IPS DF 6.9 (cell line): ENCODE measurements around the gene CEACAM21.

Source experiments
- DNase-seq: peaks from one replicate; pipeline ENCODE4 v3.0.0-alpha.2; 2013; ENCODE audit warnings: low read depth, low spot score
- H3K27ac ChIP-seq: one replicate; pipeline ENCODE4 v1.5.1; 2013; ENCODE audit warnings: low read length, control low read depth
- H3K27me3 ChIP-seq: 2 replicates; pipeline ENCODE4 v1.6.1; 2013; ENCODE audit warnings: mild to moderate bottlenecking, low read length; ENCODE audit not compliant: control insufficient read depth, insufficient read depth
- H3K36me3 ChIP-seq: 2 replicates; pipeline ENCODE4 v1.6.1; 2013; ENCODE audit warnings: low read length; ENCODE audit not compliant: control insufficient read depth, insufficient read depth
- H3K4me1 ChIP-seq: 2 replicates; pipeline ENCODE4 v1.6.1; 2013; ENCODE audit warnings: low read length; ENCODE audit not compliant: control insufficient read depth, insufficient read depth
- H3K4me3 ChIP-seq: 2 replicates; pipeline ENCODE4 v1.5.1; 2013; ENCODE audit warnings: mild to moderate bottlenecking, low read length
- H3K9me3 ChIP-seq: 2 replicates; pipeline ENCODE4 v1.6.1; 2013; ENCODE audit warnings: low read length, inconsistent platforms; ENCODE audit not compliant: control insufficient read depth, insufficient read depth
- WGBS: extraction: QIAGEN DNeasy Blood & Tissue Kit; methylation state at CpG from one replicate; pipeline ENCODE4 v1.1.7; 2013; ENCODE audit warnings: mixed read lengths, missing lambda C conversion rate; ENCODE audit not compliant: insufficient read length, insufficient coverage; 5-methylcytosine and 5-hydroxymethylcytosine counted together

The CEACAM21 gene

DNA sequence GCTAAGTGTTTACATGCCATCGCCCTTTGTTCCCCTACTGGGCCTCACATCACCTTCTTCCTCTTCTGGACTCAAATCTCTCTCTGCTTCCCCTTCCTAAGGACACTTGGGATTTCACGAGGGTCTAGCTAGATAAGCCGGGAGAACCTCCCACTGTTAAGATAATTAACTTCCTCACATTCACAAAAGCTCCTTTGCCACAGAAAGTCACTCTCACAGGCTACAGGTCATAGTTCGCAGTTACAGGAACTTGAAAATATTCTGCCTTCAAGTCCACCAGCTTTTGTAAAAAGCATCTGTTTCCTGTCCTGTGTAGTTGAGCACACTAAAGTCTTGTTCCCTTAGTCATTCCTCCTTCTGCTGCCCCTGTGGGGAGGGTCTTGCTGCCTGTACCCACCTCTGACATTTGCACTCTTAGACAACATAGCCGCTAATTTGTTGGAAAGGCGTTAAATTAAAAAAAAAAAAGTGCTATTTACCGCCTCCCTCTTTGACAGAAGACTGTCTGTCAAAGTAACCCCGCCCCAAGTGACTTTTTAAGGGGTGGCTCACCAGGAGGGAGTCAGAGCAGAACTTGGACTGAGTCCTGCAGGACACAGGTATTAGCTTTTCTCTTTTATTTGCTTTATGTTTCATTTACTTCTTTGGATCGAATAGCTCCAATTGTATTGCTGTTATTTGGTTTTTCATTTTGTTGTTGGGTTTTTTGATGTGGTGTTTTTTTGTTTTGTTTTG lies 26.8 kb upstream of the CEACAM21 start:
- H3K27me3 ChIP-seq: no peaks in the 10 kb centered on the region
- 0 out of 2 replicates have a peak, but pooled peaks cover 3% of the 10 kb centered on the region for H3K4me1 ChIP-seq
- no peaks in the 10 kb centered on the region for H3K9me3 ChIP-seq
- no peak overlapping the region for H3K4me3 ChIP-seq
- no peak for DNase-seq
- no CpG with 5 or more reads among the region's 9 CpGs for WGBS
- no peak overlapping the region for H3K27ac ChIP-seq
- H3K36me3 ChIP-seq: no peaks in the 10 kb centered on the region

DNA sequence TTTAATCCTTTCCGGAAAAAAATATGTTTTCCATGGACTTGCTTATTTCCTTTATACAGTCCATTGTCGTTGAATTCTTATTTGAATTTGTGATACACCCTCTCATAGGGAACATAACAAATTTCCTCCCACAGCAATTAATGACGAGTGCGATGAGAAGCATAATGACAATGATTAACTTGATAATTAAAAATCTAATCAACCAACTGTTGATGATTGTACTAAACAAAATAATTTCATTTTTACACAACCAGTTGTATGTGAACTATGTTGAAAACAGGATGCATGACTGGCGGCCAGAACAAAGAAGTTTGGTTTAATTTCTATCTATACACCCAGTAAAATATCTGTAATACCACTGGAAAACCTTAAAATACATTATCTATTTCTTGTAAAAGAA lies 26.1 kb upstream of the CEACAM21 start:
- H3K4me3 ChIP-seq: no peak overlapping the region
- H3K27ac ChIP-seq: no peak overlapping the region
- H3K4me1 ChIP-seq: 0 out of 2 replicates have a peak, but pooled peaks cover 3% of the 10 kb centered on the region
- WGBS: 100% methylated on average over 1 of the region's 5 CpGs
- DNase-seq: no peak
- H3K9me3 ChIP-seq: no peaks in the 10 kb centered on the region
- H3K36me3 ChIP-seq: no peaks in the 10 kb centered on the region
- no peaks in the 10 kb centered on the region for H3K27me3 ChIP-seq

DNA sequence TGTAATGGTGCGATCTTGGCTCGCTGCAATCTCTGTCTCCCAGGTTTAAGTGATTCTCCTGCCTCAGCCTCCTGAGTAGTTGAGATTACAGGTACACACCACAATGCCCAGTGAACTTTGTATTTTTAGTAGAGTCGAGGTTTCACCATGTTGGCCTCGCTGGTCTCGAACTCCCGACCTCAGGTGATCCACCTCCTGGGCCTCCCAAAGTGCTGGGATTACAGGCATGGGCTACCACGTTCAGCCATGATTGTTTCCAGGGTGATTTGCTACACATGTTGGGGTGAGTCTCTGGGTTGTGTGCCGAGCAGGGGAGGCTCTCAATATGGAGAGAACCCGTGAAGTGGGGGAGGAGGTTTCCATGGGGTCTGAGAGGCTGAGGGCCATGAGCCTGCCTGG lies 24.8 kb upstream of the CEACAM21 start:
- H3K4me1 ChIP-seq: 0 out of 2 replicates have a peak, but pooled peaks cover 3% of the 10 kb centered on the region
- no peaks in the 10 kb centered on the region for H3K9me3 ChIP-seq
- no peaks in the 10 kb centered on the region for H3K27me3 ChIP-seq
- no peak for DNase-seq
- no peak overlapping the region for H3K27ac ChIP-seq
- WGBS: no CpG with 5 or more reads among the region's 9 CpGs
- H3K4me3 ChIP-seq: no peak overlapping the region
- no peaks in the 10 kb centered on the region for H3K36me3 ChIP-seq

DNA sequence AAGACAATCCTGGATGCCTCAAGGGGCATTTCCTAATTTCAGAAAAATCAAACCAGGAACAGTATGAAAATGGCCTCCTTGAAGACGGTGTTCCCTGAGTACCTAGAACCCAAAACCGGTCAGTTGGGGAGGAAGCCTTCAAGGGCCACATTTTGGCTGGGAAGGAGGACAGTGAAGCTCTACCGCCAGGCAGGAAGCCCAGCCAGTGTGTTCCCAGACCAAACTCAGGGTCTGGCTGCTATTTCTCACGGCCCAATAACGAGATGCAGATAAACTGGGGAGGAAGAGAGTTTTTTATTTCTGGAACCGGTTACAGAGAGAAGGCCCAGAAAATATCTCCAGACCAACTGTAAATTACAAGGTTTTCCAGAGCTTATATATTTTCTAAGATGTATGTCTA lies 24.3 kb upstream of the CEACAM21 start:
- no peak overlapping the region for H3K27ac ChIP-seq
- 0 out of 2 replicates have a peak, but pooled peaks cover 3% of the 10 kb centered on the region for H3K4me1 ChIP-seq
- no peak overlapping the region for H3K4me3 ChIP-seq

DNA sequence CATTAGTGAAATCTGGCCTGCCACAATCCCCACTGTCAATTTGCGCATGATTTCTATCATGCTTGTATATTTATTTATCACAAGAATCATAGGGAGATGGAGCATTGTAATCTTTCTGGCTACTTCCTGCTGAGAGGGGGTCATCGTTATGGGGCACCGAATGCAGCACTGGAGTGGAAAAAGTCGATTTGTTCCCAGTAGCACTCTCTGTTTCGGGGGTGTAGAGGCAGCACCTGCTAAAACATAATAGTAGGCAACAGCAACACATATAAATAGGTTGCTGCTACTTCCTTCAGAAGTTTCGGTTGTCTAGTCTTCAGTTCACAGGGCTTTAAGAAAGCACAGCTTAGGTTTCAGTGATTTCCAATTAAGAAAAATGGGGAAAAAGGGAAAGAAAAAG lies 23.4 kb upstream of the CEACAM21 start:
- H3K27ac ChIP-seq: no peak overlapping the region
- H3K4me1 ChIP-seq: 0 out of 2 replicates have a peak, but pooled peaks cover 3% of the 10 kb centered on the region
- no CpG with 5 or more reads among the region's 6 CpGs for WGBS
- H3K4me3 ChIP-seq: no peak overlapping the region
- no peaks in the 10 kb centered on the region for H3K27me3 ChIP-seq
- no peak for DNase-seq
- H3K36me3 ChIP-seq: no peaks in the 10 kb centered on the region
- H3K9me3 ChIP-seq: no peaks in the 10 kb centered on the region

More for the DNA sequence above, 24.3 kb upstream of the CEACAM21 start:
- no peak for DNase-seq
- H3K36me3 ChIP-seq: no peaks in the 10 kb centered on the region
- H3K27me3 ChIP-seq: no peaks in the 10 kb centered on the region
- WGBS: no CpG with 5 or more reads among the region's 6 CpGs
- H3K9me3 ChIP-seq: no peaks in the 10 kb centered on the region

DNA sequence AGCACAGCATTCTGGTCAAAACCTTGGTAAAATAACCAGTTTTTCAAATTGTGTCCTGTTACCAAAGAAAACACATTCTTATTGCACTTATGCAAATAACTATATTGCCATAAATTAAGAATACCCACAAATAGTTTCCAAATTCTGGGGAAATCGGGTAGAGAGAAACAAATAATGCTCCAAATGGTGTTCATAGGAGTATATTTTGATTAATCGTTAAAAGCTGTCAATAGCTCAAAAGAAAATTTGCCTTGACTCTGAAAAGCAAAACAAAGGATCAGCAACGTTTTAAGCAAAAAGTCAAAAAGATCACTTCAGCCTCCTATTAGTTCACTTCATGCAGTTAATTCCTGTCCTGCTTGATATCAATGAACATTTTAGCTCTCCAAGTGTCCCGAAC lies 22.2 kb upstream of the CEACAM21 start:
- no peaks in the 10 kb centered on the region for H3K27me3 ChIP-seq
- no peak overlapping the region for H3K27ac ChIP-seq
- H3K4me1 ChIP-seq: 0 out of 2 replicates have a peak, but pooled peaks cover 3% of the 10 kb centered on the region

DNA sequence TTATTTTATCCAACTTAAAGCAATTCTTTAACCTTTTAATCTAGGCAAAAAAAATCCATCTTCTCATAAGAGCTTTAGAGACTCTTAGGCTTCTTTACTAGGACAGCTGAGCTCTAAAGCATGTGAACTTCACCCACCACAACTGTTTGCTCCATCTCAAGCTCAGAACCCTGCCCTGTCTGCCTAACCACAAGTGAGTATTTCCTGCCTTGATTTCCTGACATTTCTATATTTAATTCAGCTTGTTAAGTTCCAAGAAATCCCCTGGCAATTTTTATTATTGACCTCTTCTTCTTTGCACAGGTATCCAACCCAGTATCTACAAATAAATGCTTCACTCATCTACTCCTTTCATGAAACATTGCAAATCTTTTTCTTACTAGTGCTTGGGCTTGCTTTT lies 21.1 kb upstream of the CEACAM21 start:
- no peak overlapping the region for H3K4me3 ChIP-seq
- H3K4me1 ChIP-seq: no peaks in the 10 kb centered on the region
- H3K9me3 ChIP-seq: no peaks in the 10 kb centered on the region
- no peaks in the 10 kb centered on the region for H3K27me3 ChIP-seq
- H3K27ac ChIP-seq: no peak overlapping the region
- no peaks in the 10 kb centered on the region for H3K36me3 ChIP-seq
- DNase-seq: no peak

More for the DNA sequence above, 22.2 kb upstream of the CEACAM21 start:
- no peaks in the 10 kb centered on the region for H3K9me3 ChIP-seq
- no CpG with 5 or more reads among the region's 4 CpGs for whole genome bisulfite sequencing
- H3K4me3 ChIP-seq: no peak overlapping the region
- no peaks in the 10 kb centered on the region for H3K36me3 ChIP-seq
- DNase-seq: no peak

DNA sequence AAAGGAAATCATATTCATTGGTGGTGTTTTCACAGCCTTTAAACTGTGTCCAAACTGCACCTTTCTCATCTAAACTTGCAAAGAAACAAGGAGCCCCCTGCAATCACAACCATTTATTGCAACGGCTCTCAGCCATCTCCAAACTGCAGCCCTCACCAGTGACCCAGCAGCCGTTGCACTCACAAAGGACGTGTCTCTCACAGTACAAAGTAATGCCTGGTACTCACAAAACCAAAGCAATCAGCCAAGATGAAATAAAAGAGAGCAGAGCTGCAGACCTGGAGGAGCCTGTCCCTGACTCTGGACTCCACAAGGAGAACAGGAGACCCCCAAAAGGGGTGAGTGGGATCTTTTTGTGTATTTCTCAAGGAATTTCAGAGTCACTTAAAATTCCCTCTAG lies 20.2 kb upstream of the CEACAM21 start:
- Histone ChIP-seq H3K27ac (no peak overlapping the region), H3K4me1 (no peaks in the 10 kb centered on the region), H3K27me3 (no peaks in the 10 kb centered on the region), H3K9me3 (no peaks in the 10 kb centered on the region), H3K4me3 (no peak overlapping the region), H3K36me3 (no peaks in the 10 kb centered on the region)
- no peak for DNase-seq
- no CpG with 5 or more reads among the region's 3 CpGs for WGBS

DNA sequence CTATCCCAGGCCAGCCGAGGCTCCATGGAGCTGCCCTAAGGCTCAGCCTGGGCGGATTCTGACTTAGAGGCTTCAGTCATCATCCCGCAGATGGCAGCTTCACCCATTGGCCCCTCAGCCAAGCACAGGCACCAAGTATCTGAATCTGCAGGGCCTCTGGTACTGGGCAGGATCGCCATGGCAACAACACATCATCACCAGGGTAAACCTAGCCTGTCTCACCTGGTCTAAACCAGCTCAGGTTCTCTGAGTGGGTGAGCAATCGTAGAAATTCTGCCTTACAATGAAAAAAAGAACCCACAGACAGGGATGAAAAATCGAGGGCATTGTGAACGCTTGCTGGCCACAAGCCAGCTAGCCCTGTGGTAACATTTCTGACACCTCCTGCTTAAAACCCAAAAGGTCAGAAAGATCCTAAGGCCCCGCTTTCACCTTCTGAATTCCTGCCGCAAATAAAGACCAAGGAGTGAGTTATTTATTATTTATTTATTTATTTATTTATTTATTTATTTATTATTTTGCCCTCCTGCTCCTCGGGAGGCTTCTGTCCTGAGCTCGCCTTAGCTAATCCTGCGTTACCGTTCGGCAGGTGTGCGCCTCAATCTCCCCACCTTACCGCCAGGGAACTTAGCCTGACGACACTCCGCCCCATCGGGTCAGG lies 12.0 kb upstream of the CEACAM21 start:
- no peak overlapping the region for H3K27ac ChIP-seq
- DNase-seq: no peak
- H3K4me1 ChIP-seq: peaks cover 8% of the 10 kb centered on the region
- no peak overlapping the region for H3K4me3 ChIP-seq
- peaks cover 21% of the 10 kb centered on the region for H3K27me3 ChIP-seq
- H3K9me3 ChIP-seq: no peaks in the 10 kb centered on the region
- no peaks in the 10 kb centered on the region for H3K36me3 ChIP-seq
- WGBS: no CpG with 5 or more reads among the region's 19 CpGs

DNA sequence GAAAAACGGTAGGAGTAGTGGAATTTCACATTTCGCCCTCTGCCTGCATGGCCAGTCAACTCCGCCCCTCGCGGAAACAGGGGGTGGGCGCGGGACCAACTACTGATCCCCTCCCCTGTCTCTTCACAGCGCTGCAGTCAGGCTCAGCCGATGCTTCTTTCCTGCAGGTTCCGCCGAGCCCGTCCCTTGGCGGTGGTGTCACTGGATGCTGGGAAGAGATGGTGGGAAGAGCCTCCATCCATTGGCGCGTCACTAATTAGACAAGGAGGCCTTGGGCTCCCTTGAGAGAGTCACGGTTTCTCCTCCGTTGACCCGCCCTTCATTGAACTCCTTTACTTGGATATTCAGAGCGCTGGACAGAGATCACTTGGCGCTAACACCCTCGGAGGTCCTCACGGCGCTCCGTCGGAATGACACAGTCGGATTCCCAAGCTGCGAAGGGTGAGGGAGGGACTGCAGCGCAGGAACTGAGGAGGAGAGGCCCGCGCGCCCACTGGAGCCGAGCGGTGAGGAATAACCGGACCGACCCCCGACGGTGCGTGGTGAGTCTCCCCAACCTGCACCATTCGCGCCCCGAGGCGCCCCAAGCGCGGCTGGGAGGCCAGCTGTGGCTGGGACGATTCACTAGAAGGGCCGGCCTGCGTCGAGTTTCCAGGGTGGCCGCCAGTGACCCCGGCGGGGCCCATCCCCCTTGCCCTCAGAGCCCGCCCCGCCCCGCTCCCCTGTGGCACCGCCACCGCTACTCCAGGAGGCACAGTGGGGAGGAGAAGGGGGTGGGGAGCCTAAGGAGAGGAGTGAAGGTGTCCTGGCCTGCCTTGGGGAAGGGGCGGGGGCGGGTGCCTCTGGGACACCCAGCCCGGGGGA lies 11.2 kb upstream of the CEACAM21 start:
- H3K27me3 ChIP-seq: peaks cover 21% of the 10 kb centered on the region
- H3K9me3 ChIP-seq: no peaks in the 10 kb centered on the region
- H3K36me3 ChIP-seq: no peaks in the 10 kb centered on the region
- peak overlapping the region; percentile 23; the same call in 1 of the 2 replicates for H3K4me3 ChIP-seq
- no CpG with 5 or more reads among the region's 59 CpGs for whole genome bisulfite sequencing
- no peak overlapping the region for H3K27ac ChIP-seq
- DNase-seq: no peak
- peaks cover 8% of the 10 kb centered on the region for H3K4me1 ChIP-seq
